ENCODE data around the gene SYNE3.
A peak's percentile ranks its signal among the peaks of the same experiment; 100 is the strongest.

Gene SYNE3

DNA sequence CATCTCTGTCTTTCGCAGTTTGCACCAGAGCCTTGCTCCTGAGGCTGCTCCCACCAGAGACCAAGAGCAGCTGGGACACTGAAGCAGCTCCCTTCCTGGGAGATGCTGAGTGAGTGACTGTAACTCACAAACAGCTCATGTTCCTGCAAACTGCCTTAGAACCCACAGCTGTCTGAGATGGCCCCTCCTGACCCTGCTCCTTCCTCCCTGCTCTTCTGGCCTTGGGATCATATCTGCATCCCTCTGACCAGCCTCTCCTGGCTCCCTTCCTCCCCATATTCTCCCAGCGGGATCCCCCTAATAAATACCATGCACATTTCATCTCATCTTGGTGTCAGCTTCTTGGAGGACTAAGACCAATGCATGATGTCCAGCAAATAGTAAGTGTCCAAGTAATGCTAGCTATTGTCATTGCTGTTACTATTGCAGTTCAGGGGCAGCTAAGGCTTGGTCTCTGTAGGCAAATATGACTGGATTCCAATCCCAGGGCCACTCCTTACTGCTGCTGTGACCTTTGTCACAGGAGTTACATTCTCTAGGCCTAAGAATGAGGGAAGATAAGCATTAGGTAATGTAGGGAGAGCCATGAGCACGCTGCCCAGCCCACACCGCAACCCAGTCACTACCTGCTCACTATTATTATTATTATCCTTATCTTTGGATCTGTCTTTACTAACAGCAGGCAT lies 47.9 kb downstream of the SYNE3 start:
- H3K36me3 ChIP-seq = peaks cover 81% of the 10 kb centered on the region
- no peaks in the 10 kb centered on the region for H3K27me3 ChIP-seq
- peaks cover 5% of the 10 kb centered on the region; the same call in 1 of the 2 replicates for H4K20me1 ChIP-seq
- H3K4me2 ChIP-seq = peak overlapping the region; percentile 97
- no peaks in the 10 kb centered on the region for H3K9me3 ChIP-seq
- peak overlapping the region; percentile 98 for H3K27ac ChIP-seq
- peaks cover 99% of the 10 kb centered on the region for H3K4me1 ChIP-seq
- no peak for TF ChIP-seq Cebpa-rat (IDR thresholded peaks at IDR 0.05)
- peak overlapping the region; percentile 16; the same call in 1 of the 2 replicates for H3K4me3 ChIP-seq
- H3K9ac ChIP-seq = peak overlapping the region; percentile 74

DNA sequence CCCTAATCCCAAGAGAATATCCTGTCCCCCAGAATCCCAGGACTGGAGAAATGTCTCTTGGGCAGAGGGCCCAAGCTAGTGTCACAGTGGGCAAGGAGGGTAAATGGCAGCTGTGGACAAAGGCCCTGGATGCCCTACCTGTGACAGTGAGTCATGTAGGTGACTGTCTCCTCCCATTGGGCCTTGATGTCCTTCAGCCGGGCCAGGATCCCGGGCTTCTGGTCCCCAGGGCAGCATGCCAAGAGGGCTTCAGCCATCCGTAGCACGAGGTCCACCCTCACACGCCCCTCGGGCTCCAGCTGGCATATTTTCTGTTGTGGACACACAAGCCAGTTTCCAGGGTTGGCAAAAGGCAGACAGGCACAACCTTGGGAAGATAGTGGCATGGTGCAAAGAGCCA lies 48.8 kb downstream of the SYNE3 start:
- peaks cover 100% of the 10 kb centered on the region for H3K4me1 ChIP-seq
- no peak overlapping the region for H3K4me3 ChIP-seq
- no peak for TF ChIP-seq Cebpa-rat (IDR thresholded peaks at IDR 0.05)
- H3K9ac ChIP-seq = peak overlapping the region; percentile 74
- peaks cover 76% of the 10 kb centered on the region for H3K36me3 ChIP-seq
- H3K27me3 ChIP-seq = no peaks in the 10 kb centered on the region
- H4K20me1 ChIP-seq = no peaks in the 10 kb centered on the region
- H3K27ac ChIP-seq = peak overlapping the region; percentile 98
- peak overlapping the region; percentile 97 for H3K4me2 ChIP-seq
- H3K9me3 ChIP-seq = no peaks in the 10 kb centered on the region

DNA sequence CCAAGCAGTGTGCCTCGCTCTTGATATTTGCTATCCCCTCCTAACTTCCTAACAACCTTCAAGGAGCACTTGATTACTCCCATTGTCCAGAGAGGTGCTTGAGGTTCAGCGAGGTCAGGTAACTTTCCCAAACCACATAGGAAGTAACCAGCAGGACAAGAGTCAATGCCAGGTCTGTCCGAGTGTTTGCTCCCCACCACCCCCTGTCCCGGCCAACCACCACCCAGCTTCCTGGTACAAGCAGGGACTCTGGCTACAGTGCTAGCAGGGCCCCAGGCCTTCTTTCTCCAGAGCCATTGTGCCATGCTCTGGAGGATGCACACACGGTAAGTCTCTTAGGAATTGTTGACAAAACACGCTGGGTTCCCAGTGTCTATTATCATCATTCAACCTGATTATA lies 49.2 kb downstream of the SYNE3 start:
- H3K9ac ChIP-seq = peak overlapping the region; percentile 74
- H3K27me3 ChIP-seq = no peaks in the 10 kb centered on the region
- no peaks in the 10 kb centered on the region for H3K9me3 ChIP-seq
- H3K36me3 ChIP-seq = peaks cover 79% of the 10 kb centered on the region
- no peak overlapping the region for H3K4me3 ChIP-seq
- TF ChIP-seq Cebpa-rat (IDR thresholded peaks at IDR 0.05) = no peak
- peaks cover 100% of the 10 kb centered on the region for H3K4me1 ChIP-seq
- peak overlapping the region; percentile 97 for H3K4me2 ChIP-seq
- H3K27ac ChIP-seq = peak overlapping the region; percentile 98
- H4K20me1 ChIP-seq = no peaks in the 10 kb centered on the region
